Parathyroid adenoma (tissue), 2 donors: ENCODE measurements around the gene CST7.

Experiments
- H2AFZ ChIP-seq: fragments of 300-600 bp; sonication (generic); one replicate; pipeline ENCODE4 v1.7.0; 2017; ENCODE audit warnings: antibody characterized with exemption, mild to moderate bottlenecking
- H3K27ac ChIP-seq: fragments of 300-600 bp; sonication (generic); one replicate; pipeline ENCODE4 v1.7.0; 2017
- H3K27me3 ChIP-seq: fragments of 300-600 bp; sonication (generic); one replicate; pipeline ENCODE4 v1.7.0; 2017; ENCODE audit warnings: low read length; ENCODE audit not compliant: control insufficient read depth, insufficient read depth
- H3K36me3 ChIP-seq: fragments of 300-600 bp; sonication (generic); one replicate; pipeline ENCODE4 v1.7.0; 2017; ENCODE audit warnings: low read length; ENCODE audit not compliant: control insufficient read depth, insufficient read depth
- H3K4me1 ChIP-seq: fragments of 300-600 bp; sonication (generic); one replicate; pipeline ENCODE4 v1.7.0; 2017; ENCODE audit warnings: control low read depth
- H3K4me2 ChIP-seq: fragments of 300-600 bp; sonication (generic); one replicate; pipeline ENCODE4 v1.7.0; 2017; ENCODE audit warnings: low read length
- H3K4me3 ChIP-seq: fragments of 300-600 bp; sonication (generic); one replicate; pipeline ENCODE4 v1.7.0; 2017; ENCODE audit warnings: low read depth, low read length
- H3K79me2 ChIP-seq: fragments of 300-600 bp; sonication (generic); one replicate; pipeline ENCODE4 v1.7.0; 2017; ENCODE audit warnings: control low read depth
- H3K9ac ChIP-seq: fragments of 300-600 bp; sonication (generic); one replicate; pipeline ENCODE4 v1.7.0; 2017; ENCODE audit warnings: mild to moderate bottlenecking
- H3K9me3 ChIP-seq: fragments of 300-600 bp; sonication (generic); one replicate; pipeline ENCODE4 v1.7.0; 2017; ENCODE audit warnings: low read length; ENCODE audit not compliant: control insufficient read depth
- TF ChIP-seq, protein P1 (sequence below): fragments of 300-600 bp; sonication (generic); IDR thresholded peaks from one replicate; pipeline ENCODE4 v1.7.0; 2017; ENCODE audit warnings: antibody characterized with exemption, mild to moderate bottlenecking
- donor health status: primary hyperparathyroidism.

The CST7 gene

DNA sequence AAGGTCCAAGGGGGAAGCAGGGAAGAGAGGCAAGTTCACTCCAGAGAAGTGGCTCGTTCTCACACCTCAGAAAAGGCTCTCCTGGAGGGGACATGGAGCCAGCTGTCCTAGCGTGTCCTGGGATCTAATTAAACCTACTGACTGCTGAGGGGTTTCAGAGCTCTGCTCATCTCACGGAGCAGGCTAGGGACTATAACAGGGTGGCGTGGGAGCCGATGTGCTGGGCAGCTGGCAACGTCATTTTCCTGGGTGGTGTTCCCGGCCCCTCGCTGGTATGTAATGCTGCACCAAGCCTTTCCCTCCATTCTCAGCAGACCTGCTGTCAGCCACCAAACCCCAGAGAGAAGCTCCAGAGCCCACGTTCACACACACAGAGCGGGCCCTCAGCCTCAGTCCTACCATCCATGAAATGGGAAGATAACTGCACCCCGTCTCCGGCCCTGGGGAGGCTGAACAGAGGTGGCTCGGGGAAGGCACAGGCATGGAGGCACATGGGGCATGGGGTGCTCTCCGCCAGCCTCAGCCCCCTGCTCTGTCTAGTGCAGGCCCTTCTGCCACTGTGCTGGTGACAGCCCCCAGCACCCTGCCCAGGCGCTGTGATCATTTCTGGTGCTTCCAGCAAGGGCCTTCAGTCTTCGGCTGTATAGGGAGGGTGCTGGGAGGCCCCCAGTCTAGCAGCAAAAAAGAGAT, 1.9 kb downstream of the CST7 start:
- Histone ChIP-seq H2AFZ (no peak overlapping the region), H3K27me3 (no peaks in the 10 kb centered on the region), H3K9ac (no peak overlapping the region), H3K27ac (no peak overlapping the region), H3K9me3 (no peaks in the 10 kb centered on the region), H3K4me3 (no peak overlapping the region), H3K4me2 (no peak overlapping the region), H3K79me2 (no peaks in the 10 kb centered on the region), H3K36me3 (no peaks in the 10 kb centered on the region), H3K4me1 (no peaks in the 10 kb centered on the region)
- TF ChIP-seq, protein P1, sequence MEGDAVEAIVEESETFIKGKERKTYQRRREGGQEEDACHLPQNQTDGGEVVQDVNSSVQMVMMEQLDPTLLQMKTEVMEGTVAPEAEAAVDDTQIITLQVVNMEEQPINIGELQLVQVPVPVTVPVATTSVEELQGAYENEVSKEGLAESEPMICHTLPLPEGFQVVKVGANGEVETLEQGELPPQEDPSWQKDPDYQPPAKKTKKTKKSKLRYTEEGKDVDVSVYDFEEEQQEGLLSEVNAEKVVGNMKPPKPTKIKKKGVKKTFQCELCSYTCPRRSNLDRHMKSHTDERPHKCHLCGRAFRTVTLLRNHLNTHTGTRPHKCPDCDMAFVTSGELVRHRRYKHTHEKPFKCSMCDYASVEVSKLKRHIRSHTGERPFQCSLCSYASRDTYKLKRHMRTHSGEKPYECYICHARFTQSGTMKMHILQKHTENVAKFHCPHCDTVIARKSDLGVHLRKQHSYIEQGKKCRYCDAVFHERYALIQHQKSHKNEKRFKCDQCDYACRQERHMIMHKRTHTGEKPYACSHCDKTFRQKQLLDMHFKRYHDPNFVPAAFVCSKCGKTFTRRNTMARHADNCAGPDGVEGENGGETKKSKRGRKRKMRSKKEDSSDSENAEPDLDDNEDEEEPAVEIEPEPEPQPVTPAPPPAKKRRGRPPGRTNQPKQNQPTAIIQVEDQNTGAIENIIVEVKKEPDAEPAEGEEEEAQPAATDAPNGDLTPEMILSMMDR = no peak

DNA sequence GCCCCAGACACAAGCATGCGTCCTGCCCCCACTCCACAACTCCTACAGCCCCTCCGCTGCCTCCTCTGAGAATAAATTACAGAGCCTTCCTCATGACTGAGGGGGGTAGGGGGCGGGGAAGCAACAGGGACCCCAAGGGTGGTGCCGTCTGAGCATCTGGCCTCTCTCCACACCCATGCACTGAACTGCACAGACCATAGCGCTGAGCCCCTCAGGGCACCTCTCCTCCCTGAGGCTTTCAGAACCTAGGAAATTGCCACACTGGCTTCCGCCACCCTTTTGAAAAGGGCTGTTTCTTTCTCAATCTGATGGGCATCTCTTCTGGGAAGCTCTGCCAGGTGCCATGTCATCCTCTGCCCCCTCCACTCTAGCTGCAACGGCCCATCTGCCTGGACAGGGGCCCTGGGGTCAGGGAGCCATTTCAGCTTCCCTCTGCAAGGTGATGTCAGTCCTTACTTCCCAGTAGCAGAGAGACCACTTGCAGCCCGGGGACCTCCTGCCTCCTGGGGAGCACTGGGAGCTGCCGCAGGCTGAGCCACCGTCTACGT, 2.5 kb downstream of the CST7 start:
- TF ChIP-seq, protein P1 = no peak
- no peaks in the 10 kb centered on the region for H3K27me3 ChIP-seq
- H3K27ac ChIP-seq = no peak overlapping the region
- H3K79me2 ChIP-seq = no peaks in the 10 kb centered on the region
- H3K4me3 ChIP-seq = no peak overlapping the region
- H2AFZ ChIP-seq = no peak overlapping the region
- no peak overlapping the region for H3K4me2 ChIP-seq
- no peak overlapping the region for H3K9ac ChIP-seq
- no peaks in the 10 kb centered on the region for H3K4me1 ChIP-seq
- no peaks in the 10 kb centered on the region for H3K36me3 ChIP-seq
- H3K9me3 ChIP-seq = no peaks in the 10 kb centered on the region

DNA sequence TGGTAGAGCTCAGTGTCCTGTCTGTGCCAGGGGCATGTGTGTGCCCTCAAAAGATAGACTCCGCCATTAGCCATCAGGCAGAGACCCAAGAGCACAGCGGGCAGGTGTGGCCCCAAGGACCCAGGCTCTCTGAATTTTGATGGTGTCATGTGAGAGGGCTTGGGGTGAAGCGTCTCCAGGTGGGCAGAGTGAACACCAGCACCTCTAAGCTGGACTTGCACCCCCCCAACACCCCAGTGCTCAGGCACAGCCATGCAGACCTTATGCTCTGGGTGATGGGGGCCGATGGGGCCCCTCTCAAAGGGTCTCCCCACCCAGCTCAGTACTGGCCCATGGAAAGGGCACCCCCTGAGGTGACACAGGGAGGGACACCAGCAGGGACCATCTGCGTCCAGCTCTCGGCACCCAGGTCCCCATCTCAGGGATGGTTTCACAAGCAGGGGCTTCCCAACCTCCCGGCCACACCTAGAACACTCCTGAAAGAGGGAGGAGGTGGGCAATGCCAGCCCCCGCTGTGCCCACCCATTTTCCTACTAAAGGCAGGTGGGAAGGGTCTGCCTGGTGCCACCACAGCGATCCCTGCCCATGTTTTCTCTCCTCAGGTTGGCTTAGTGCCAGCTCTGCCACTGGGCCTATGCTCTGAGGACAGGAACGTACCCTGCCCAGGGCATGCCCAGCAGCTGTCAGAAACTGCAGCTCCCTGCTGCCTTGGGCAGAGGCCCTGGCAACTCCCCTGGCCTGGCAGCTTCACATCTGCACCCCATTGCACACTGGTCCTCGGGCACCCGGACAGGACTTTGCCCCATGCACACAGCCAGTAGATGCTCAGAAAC, 3.5 kb downstream of the CST7 start:
- no peak overlapping the region for H3K4me2 ChIP-seq
- no peaks in the 10 kb centered on the region for H3K79me2 ChIP-seq
- H3K4me1 ChIP-seq = no peaks in the 10 kb centered on the region
- no peaks in the 10 kb centered on the region for H3K27me3 ChIP-seq
- H2AFZ ChIP-seq = no peak overlapping the region
- H3K9ac ChIP-seq = no peak overlapping the region
- H3K4me3 ChIP-seq = no peak overlapping the region
- no peaks in the 10 kb centered on the region for H3K9me3 ChIP-seq
- TF ChIP-seq, protein P1 = no peak
- no peaks in the 10 kb centered on the region for H3K36me3 ChIP-seq
- H3K27ac ChIP-seq = no peak overlapping the region

DNA sequence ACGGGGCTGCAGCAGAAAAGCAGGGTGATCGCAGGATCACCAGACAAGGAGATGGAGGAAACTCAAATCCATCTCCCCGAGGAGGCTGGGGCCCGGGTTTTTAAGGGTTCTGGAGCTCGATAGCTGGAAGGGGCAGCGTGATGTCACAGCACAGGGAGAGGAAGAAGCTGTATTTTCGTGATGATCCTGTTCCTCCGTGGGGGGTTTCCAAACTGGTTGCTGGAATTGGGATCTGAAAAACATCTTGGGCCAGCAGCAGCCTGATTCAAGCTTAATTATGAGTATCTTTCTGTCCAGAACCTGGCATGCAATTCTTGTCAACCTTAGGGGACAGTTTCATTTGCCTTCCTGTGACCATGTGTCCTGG, 4.1 kb downstream of the CST7 start:
- Histone ChIP-seq H3K9me3 (no peaks in the 10 kb centered on the region), H3K36me3 (no peaks in the 10 kb centered on the region), H3K79me2 (no peaks in the 10 kb centered on the region), H2AFZ (no peak overlapping the region), H3K4me2 (no peak overlapping the region), H3K27ac (no peak overlapping the region), H3K9ac (no peak overlapping the region), H3K27me3 (no peaks in the 10 kb centered on the region), H3K4me1 (no peaks in the 10 kb centered on the region), H3K4me3 (no peak overlapping the region)
- TF ChIP-seq, protein P1 = no peak
